AG08395 (cell line): Measurements from ENCODE around the gene OTC.

Experiments
- DNase-seq: peaks from one replicate; pipeline ENCODE4 v3.0.0; 2012; ENCODE audit warnings: mixed read lengths, low spot score

OTC gene

GRCh38 chrX:38468563-38469157 lies 116.3 kb downstream of the OTC start:
- DNase-seq = no peak
